Sigmoid colon (tissue), 7 donors: ENCODE results near the gene CLIC6. TPM values are rescaled to one million over a fixed set of nuclear protein-coding genes. Genes with fewer than 3 reads are reported as not detected.

Source experiments
- DNase-seq: peaks from one replicate; pipeline ENCODE4 v3.0.0-alpha.2; 2019
- H3K27ac ChIP-seq, 4 donors: fragments of 200-600 bp; sonication (generic); one replicate each; pipeline ENCODE4 v1.5.1; 2016 to 2019; ENCODE audit warnings: mild to moderate bottlenecking in 1 of 4
- H3K27me3 ChIP-seq, 3 donors: fragments of 200-600 bp; sonication (generic); one replicate each; pipeline ENCODE4 v1.5.1; 2019; ENCODE audit warnings: mild to moderate bottlenecking in 1 of 3
- H3K36me3 ChIP-seq, 4 donors: fragments of 200-600 bp; sonication (generic); one replicate each; pipeline ENCODE4 v1.5.1; 2016 to 2019
- H3K4me1 ChIP-seq, 4 donors: fragments of 200-600 bp; sonication (generic); one replicate each; pipeline ENCODE4 v1.5.1; 2017 to 2019
- H3K4me3 ChIP-seq, 4 donors: fragments of 200-600 bp; sonication (generic); one replicate each; pipeline ENCODE4 v1.5.1; 2017 to 2019; ENCODE audit warnings: mild to moderate bottlenecking in 2 of 4, moderate library complexity in 1 of 4
- H3K9me3 ChIP-seq, 4 donors: fragments of 200-600 bp in 3 of 4; sonication (generic) in 3 of 4; one replicate each; pipeline versions ENCODE4 v1.5.1 to v1.6.1; 2013 to 2019
- EP300 ChIP-seq, 4 donors: sonication (generic); formaldehyde crosslinking; IDR thresholded peaks; one replicate each; pipeline ENCODE4 v1.6.1; 2017; ENCODE audit warnings: antibody characterized with exemption in 4 of 4
- POLR2A ChIP-seq, 2 donors: fragments of 450-650 bp; IDR thresholded peaks; one replicate each; pipeline ENCODE4 v1.6.1; 2016; ENCODE audit warnings: antibody characterized with exemption in 2 of 2, mild to moderate bottlenecking in 2 of 2, moderate library complexity in 2 of 2
- POLR2AphosphoS5 ChIP-seq, 4 donors: sonication (generic); formaldehyde crosslinking; IDR thresholded peaks; one replicate each; pipeline ENCODE4 v1.6.1; 2017; ENCODE audit warnings: antibody characterized with exemption in 4 of 4
- WGBS, 2 donors: extraction: QIAGEN DNeasy Blood & Tissue Kit; methylation state at CpG; one replicate each; pipeline ENCODE4 v1.1.7; 2013; 5-methylcytosine and 5-hydroxymethylcytosine counted together
- intact Hi-C: fragments of 100-400 bp; cut with DNase I; formaldehyde crosslinking; loops from one replicate; pipeline ENCODE4 v1.15.1; 2023
- polyA plus RNA-seq, 3 donors: library from polyadenylated mRNA; stranded (reverse); fragments of 200-250 nt; gene quantifications; one replicate each; pipeline ENCODE4 v1.2.3, GENCODE V29; 2013
- total RNA-seq, 4 donors: library from RNA; depleted of rRNA; stranded (reverse); fragments of >200 nt; gene quantifications; one replicate each; pipeline ENCODE4 v1.1.0, GENCODE V29; 2016
- TF ChIP-seq, protein P1 (sequence below), 4 experiments: fragments of 450-650 bp in 3 of 4; fragments of 200-600 bp in 1 of 4; IDR thresholded peaks; one replicate each; pipeline ENCODE4 v1.5.1; 2016 to 2019; ENCODE audit warnings: antibody characterized with exemption in 4 of 4, mild to moderate bottlenecking in 3 of 4, moderate library complexity in 2 of 4
- donor health status: healthy with polysubstance abuse.
- donor health status: Bipolar disorder and iron deficiency.
- donor health status: healthy.

CLIC6 gene
- total and polyA plus RNA-seq, 7 donors = 0.71 to 6.9 (median 1.6) TPM; not detected in 1

- intact Hi-C loops = no loop called here
- no peak overlapping the region for H3K27ac ChIP-seq
- no peak overlapping the region for H3K4me3 ChIP-seq
- DNase-seq = no peak
- no peaks in the 10 kb centered on the region for H3K4me1 ChIP-seq
- no peaks in the 10 kb centered on the region for H3K36me3 ChIP-seq
- no peaks in the 10 kb centered on the region for H3K9me3 ChIP-seq
- 86% methylated on average over 19 of the region's 19 CpGs for WGBS, 2 donors
- no peak for TF ChIP-seq POLR2A (IDR thresholded peaks at IDR 0.05)
- TF ChIP-seq, protein P1, sequence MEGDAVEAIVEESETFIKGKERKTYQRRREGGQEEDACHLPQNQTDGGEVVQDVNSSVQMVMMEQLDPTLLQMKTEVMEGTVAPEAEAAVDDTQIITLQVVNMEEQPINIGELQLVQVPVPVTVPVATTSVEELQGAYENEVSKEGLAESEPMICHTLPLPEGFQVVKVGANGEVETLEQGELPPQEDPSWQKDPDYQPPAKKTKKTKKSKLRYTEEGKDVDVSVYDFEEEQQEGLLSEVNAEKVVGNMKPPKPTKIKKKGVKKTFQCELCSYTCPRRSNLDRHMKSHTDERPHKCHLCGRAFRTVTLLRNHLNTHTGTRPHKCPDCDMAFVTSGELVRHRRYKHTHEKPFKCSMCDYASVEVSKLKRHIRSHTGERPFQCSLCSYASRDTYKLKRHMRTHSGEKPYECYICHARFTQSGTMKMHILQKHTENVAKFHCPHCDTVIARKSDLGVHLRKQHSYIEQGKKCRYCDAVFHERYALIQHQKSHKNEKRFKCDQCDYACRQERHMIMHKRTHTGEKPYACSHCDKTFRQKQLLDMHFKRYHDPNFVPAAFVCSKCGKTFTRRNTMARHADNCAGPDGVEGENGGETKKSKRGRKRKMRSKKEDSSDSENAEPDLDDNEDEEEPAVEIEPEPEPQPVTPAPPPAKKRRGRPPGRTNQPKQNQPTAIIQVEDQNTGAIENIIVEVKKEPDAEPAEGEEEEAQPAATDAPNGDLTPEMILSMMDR (IDR thresholded peaks at IDR 0.05) = no peak
- TF ChIP-seq POLR2AphosphoS5 (IDR thresholded peaks at IDR 0.05) = no peak
- no peak for TF ChIP-seq EP300 (IDR thresholded peaks at IDR 0.05)
- no peaks in the 10 kb centered on the region for H3K27me3 ChIP-seq
Observed at GRCh38 chr21:34754690-34755647, 86.2 kb downstream of the CLIC6 start.

DNA sequence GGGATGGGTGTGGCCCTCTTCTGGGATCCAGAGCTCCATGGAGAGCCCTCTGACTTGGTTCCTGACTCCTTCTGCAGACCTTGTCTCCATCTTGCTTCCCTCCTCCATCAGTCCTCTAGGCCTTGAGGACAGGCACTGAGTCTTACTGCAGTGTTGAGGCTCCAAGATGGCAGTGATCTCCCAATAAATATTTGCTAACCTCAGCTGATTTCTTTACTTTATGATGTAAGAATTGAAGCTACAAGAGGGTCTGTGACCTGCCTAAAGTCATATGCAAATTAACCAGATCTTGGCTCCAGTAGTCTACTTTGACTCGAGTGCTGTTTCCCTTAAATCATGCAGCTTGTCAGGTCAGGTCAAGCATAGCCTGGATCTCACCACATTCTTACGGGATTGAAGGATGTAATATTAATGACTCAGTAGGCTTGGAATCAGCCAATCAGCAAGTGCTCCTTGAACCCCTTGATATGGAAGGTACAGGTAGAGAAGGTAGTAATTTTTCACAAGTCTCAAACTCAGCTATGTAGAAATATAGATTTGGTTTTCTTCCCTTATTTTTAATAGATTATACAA lies 93.0 kb downstream of the CLIC6 start:
- Histone ChIP-seq H3K36me3 (no peaks in the 10 kb centered on the region), H3K9me3 (peaks cover 0 to 3% (median 0%) of the 10 kb centered on the region in 4 donors), H3K27me3 (no peaks in the 10 kb centered on the region), H3K4me1 (no peaks in the 10 kb centered on the region), H3K27ac (no peak overlapping the region), H3K4me3 (no peak overlapping the region)
- no peak for DNase-seq
- intact Hi-C loops = no loop called here
- 86 to 90% methylated on average over 2 of the region's 2 CpGs for WGBS, 2 donors
- TF ChIP-seq, protein P1 (IDR thresholded peaks at IDR 0.05) = no peak
- TF ChIP-seq EP300 (IDR thresholded peaks at IDR 0.05) (no peak), POLR2A (IDR thresholded peaks at IDR 0.05) (no peak), POLR2AphosphoS5 (IDR thresholded peaks at IDR 0.05) (no peak)

GRCh38 chr21:34762786-34763185 lies 94.0 kb downstream of the CLIC6 start:
- no peaks in the 10 kb centered on the region for H3K4me1 ChIP-seq
- no peak for TF ChIP-seq POLR2A (IDR thresholded peaks at IDR 0.05)
- no peak for TF ChIP-seq EP300 (IDR thresholded peaks at IDR 0.05)
- TF ChIP-seq POLR2AphosphoS5 (IDR thresholded peaks at IDR 0.05) = no peak
- TF ChIP-seq, protein P1 (IDR thresholded peaks at IDR 0.05) = no peak
- intact Hi-C loops = no loop called here
- DNase-seq = no peak
- no peaks in the 10 kb centered on the region for H3K27me3 ChIP-seq
- 97% methylated on average over 1 of the region's 1 CpG for WGBS, 2 donors
- H3K4me3 ChIP-seq = no peak overlapping the region
- H3K9me3 ChIP-seq = peaks cover 0 to 3% (median 0%) of the 10 kb centered on the region in 4 donors
- no peak overlapping the region for H3K27ac ChIP-seq
- H3K36me3 ChIP-seq = no peaks in the 10 kb centered on the region

DNA sequence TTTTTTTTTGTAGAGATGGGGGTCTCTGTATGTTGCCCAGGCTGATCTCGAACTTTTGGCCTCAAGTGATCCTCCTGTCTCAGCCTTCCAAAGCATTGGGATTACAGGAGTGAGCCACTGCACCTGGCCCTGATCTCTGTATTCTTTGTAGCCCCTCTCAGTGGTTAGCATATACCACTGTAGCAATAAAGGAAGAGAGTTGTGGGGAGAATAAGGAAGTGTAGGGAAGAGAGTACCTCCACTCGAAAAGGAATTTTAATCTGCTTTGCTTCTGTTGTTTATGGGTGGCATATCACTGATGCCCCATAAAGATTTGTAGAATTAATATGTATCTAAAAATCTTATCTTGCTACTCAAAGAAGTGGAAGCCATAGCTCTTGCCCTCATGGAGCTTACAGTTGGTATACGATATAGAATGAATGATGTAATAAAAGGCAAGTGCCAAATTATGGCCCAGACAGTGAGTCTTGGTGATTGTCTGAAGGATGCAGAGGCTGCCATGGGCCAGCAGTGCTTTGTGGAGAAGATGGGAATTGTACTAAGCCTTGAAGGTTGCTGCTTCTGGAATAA lies 96.0 kb downstream of the CLIC6 start:
- Histone ChIP-seq H3K4me3 (no peak overlapping the region), H3K4me1 (no peaks in the 10 kb centered on the region), H3K36me3 (no peaks in the 10 kb centered on the region), H3K27me3 (no peaks in the 10 kb centered on the region), H3K9me3 (peaks cover 0 to 3% (median 0%) of the 10 kb centered on the region in 4 donors), H3K27ac (no peak overlapping the region)
- no peak for TF ChIP-seq POLR2A (IDR thresholded peaks at IDR 0.05)
- TF ChIP-seq EP300 (IDR thresholded peaks at IDR 0.05) = no peak
- TF ChIP-seq, protein P1 (IDR thresholded peaks at IDR 0.05) = no peak
- TF ChIP-seq POLR2AphosphoS5 (IDR thresholded peaks at IDR 0.05) = no peak
- no peak for DNase-seq
- 93% methylated on average over 3 of the region's 3 CpGs for WGBS, 2 donors
- intact Hi-C loops = no loop called here
